Measurements from ENCODE around the gene EIPR1.
A peak's percentile ranks its signal among the peaks of the same experiment; 100 is the strongest.

EIPR1 gene

GRCh38 chr2:3145471-3146021 is 232.1 kb downstream of the EIPR1 start:
- no peak overlapping the region; the same call in 1 of the 2 replicates for H3K27ac ChIP-seq
- TF ChIP-seq ZFX (IDR thresholded peaks at IDR 0.05) (no peak), CTCF (conservative IDR thresholded peaks at IDR 0.05) (no peak)

- TF ChIP-seq ZFX (IDR thresholded peaks at IDR 0.05) = no peak
- TF ChIP-seq CTCF (conservative IDR thresholded peaks at IDR 0.05) = no peak
- H3K27ac ChIP-seq = no peak overlapping the region
Measured at GRCh38 chr2:3144856-3145255, 232.8 kb downstream of the EIPR1 start.

- TF ChIP-seq CTCF (conservative IDR thresholded peaks at IDR 0.05) = no peak
- TF ChIP-seq ZFX (IDR thresholded peaks at IDR 0.05) = no peak
- H3K27ac ChIP-seq = peak overlapping the region; percentile 30; the same call in 1 of the 2 replicates
Measured at GRCh38 chr2:3143602-3144001, 234.0 kb downstream of the EIPR1 start.

GRCh38 chr2:3142961-3143571 is 234.6 kb downstream of the EIPR1 start:
- no peak for TF ChIP-seq CTCF (conservative IDR thresholded peaks at IDR 0.05)
- no peak for TF ChIP-seq ZFX (IDR thresholded peaks at IDR 0.05)
- H3K27ac ChIP-seq = peak overlapping the region; percentile 30

- no peak for TF ChIP-seq CTCF (conservative IDR thresholded peaks at IDR 0.05)
- no peak for TF ChIP-seq ZFX (IDR thresholded peaks at IDR 0.05)
- no peak overlapping the region for H3K27ac ChIP-seq
Measured at GRCh38 chr2:3142210-3142609, 235.4 kb downstream of the EIPR1 start.

GRCh38 chr2:3141696-3142095 is 235.9 kb downstream of the EIPR1 start:
- H3K27ac ChIP-seq = no peak overlapping the region
- no peak for TF ChIP-seq ZFX (IDR thresholded peaks at IDR 0.05)

GRCh38 chr2:3139906-3140305 is 237.7 kb downstream of the EIPR1 start:
- no peak overlapping the region for H3K27ac ChIP-seq
- TF ChIP-seq ZFX (IDR thresholded peaks at IDR 0.05) (no peak), CTCF (conservative IDR thresholded peaks at IDR 0.05) (no peak)
